SK-N-SH (cell line): ENCODE results near the gene ADGRG2. TPM values are rescaled to one million over a fixed set of nuclear protein-coding genes. Genes with fewer than 3 reads are reported as not detected.

Experiments used
- CTCF ChIA-PET: fragments of 300-600, 350-600 bp; formaldehyde crosslinking; extraction: SDS; loops from one replicate; lab custom pipeline; 2021; lab: Yijun Ruan, JAX
- POLR2A ChIA-PET: fragments of 350-600 bp; sonication (Branson Sonifier 250); formaldehyde crosslinking; extraction: SDS; loops from one replicate; lab custom pipeline; 2020; ENCODE audit warnings: antibody characterized with exemption, inconsistent platforms; lab: Yijun Ruan, JAX
- DNase-seq: peaks from one replicate; pipeline ENCODE4 v3.0.0; 2012
- H2AFZ ChIP-seq: fragments of 200-600 bp; sonication (generic); 2 replicates; pipeline ENCODE4 v1.8.1; 2016; ENCODE audit warnings: antibody characterized with exemption, mild to moderate bottlenecking, low read depth
- H3F3A ChIP-seq: fragments of 200-600 bp; sonication (generic); replicated peaks from 2 replicates; pipeline ENCODE3; 2016; ENCODE audit warnings: antibody characterized with exemption, mild to moderate bottlenecking; ENCODE audit not compliant: insufficient read depth
- H3K27ac ChIP-seq, 2 experiments: fragments of 200-500 bp in 1 of 2; fragments of 200-600 bp in 1 of 2; sonication (Bioruptor generic) in 1 of 2; sonication (generic), shearing (Covaris generic) in 1 of 2; 2 replicates each; pipeline versions ENCODE4 v1.5.1 to v1.6.1; 2014 to 2016; ENCODE audit warnings: low read depth in 2 of 2, inconsistent platforms in 1 of 2, low read length in 1 of 2, mild to moderate bottlenecking in 1 of 2, mixed read lengths in 1 of 2
- H3K27me3 ChIP-seq: fragments of 200-600 bp; sonication (generic), shearing (Covaris generic); 2 replicates; pipeline ENCODE4 v1.6.1; 2016; ENCODE audit warnings: mixed run types; ENCODE audit not compliant: insufficient read depth
- H3K36me3 ChIP-seq, 2 experiments: fragments of 200-500 bp in 1 of 2; fragments of 200-600 bp in 1 of 2; sonication (Bioruptor generic) in 1 of 2; sonication (generic) in 1 of 2; replicated peaks in 1 of 2; 2 replicates each; pipeline versions ENCODE3 to v1.5.1; 2014 to 2016; ENCODE audit warnings: low read length in 1 of 2, mild to moderate bottlenecking in 1 of 2; ENCODE audit not compliant: insufficient read depth in 2 of 2, control insufficient read depth in 1 of 2
- H3K4me1 ChIP-seq, 2 experiments: fragments of 200-500 bp in 1 of 2; fragments of 200-600 bp in 1 of 2; sonication (Bioruptor generic) in 1 of 2; sonication (generic), shearing (Covaris generic) in 1 of 2; 2 replicates each; pipeline versions ENCODE4 v1.5.1 to v1.6.1; 2014 to 2016; ENCODE audit warnings: low read depth in 1 of 2, low read length in 1 of 2, mixed run types in 1 of 2; ENCODE audit not compliant: insufficient read depth in 2 of 2, control insufficient read depth in 1 of 2
- H3K4me2 ChIP-seq: fragments of 200-600 bp; sonication (generic), shearing (Covaris generic); 2 replicates; pipeline ENCODE4 v1.6.1; 2017; ENCODE audit warnings: mixed run types
- H3K4me3 ChIP-seq, 2 experiments: fragments of 200-500 bp in 1 of 2; fragments of 200-600 bp in 1 of 2; sonication (Bioruptor generic) in 1 of 2; sonication (generic), shearing (Covaris generic) in 1 of 2; 2 replicates each; pipeline versions ENCODE4 v1.5.1 to v1.8.1; 2014 to 2016; ENCODE audit warnings: low read depth in 2 of 2, inconsistent platforms in 1 of 2, low read length in 1 of 2, mild to moderate bottlenecking in 1 of 2, mixed read lengths in 1 of 2, moderate library complexity in 1 of 2
- H3K79me2 ChIP-seq: fragments of 200-600 bp; sonication (generic); 2 replicates; pipeline ENCODE4 v1.8.1; 2017; ENCODE audit warnings: mild to moderate bottlenecking; ENCODE audit not compliant: insufficient read depth
- H3K9ac ChIP-seq: fragments of 200-600 bp; sonication (generic); 2 replicates; pipeline ENCODE4 v1.6.1; 2017; ENCODE audit warnings: mixed run types
- H3K9me2 ChIP-seq: fragments of 200-600 bp; sonication (generic); 2 replicates; pipeline ENCODE4 v1.6.1; 2017; ENCODE audit warnings: mixed run types
- H3K9me3 ChIP-seq: fragments of 200-600 bp; sonication (generic); 2 replicates; pipeline ENCODE4 v1.6.1; 2017; ENCODE audit warnings: mixed run types, mild to moderate bottlenecking, moderate library complexity
- H4K20me1 ChIP-seq: fragments of 200-600 bp; sonication (generic); 2 replicates; pipeline ENCODE4 v1.6.1; 2017; ENCODE audit warnings: mild to moderate bottlenecking, mixed run types; ENCODE audit not compliant: insufficient read depth
- CHD2 ChIP-seq: fragments of 150-350 bp; IDR thresholded peaks from 2 replicates; pipeline ENCODE4 v1.6.1; 2018; ENCODE audit warnings: low read length; ENCODE audit not compliant: partially characterized antibody
- ELF1 ChIP-seq: IDR thresholded peaks from 2 replicates; pipeline ENCODE4 v1.4.0; 2012
- FOSL2 ChIP-seq: IDR thresholded peaks from 2 replicates; pipeline ENCODE4 v1.4.0; 2012; ENCODE audit warnings: low read depth, mild to moderate bottlenecking, moderate library complexity, borderline replicate concordance
- GABPA ChIP-seq: IDR thresholded peaks from 2 replicates; pipeline ENCODE4 v1.4.0; 2012; ENCODE audit warnings: low read depth, mild to moderate bottlenecking
- MXI1 ChIP-seq: IDR thresholded peaks from 2 replicates; pipeline ENCODE4 v1.6.1; 2012; ENCODE audit warnings: mild to moderate bottlenecking, low read depth, low read length, improper control_type of control experiment
- NFIC ChIP-seq: IDR thresholded peaks from 2 replicates; pipeline ENCODE4 v1.4.0; 2012; ENCODE audit warnings: borderline replicate concordance
- POLR2AphosphoS5 ChIP-seq: IDR thresholded peaks from 2 replicates; pipeline ENCODE4 v1.6.1; 2012; ENCODE audit warnings: low read depth, low read length
- RAD21 ChIP-seq: IDR thresholded peaks from 2 replicates; pipeline ENCODE4 v1.6.1; 2012; ENCODE audit warnings: mild to moderate bottlenecking, low read length
- RCOR1 ChIP-seq: fragments of 150-350 bp; IDR thresholded peaks from 2 replicates; pipeline ENCODE4 v1.6.1; 2017; ENCODE audit warnings: antibody characterized with exemption, low read length
- RFX5 ChIP-seq: IDR thresholded peaks from 2 replicates; pipeline ENCODE4 v1.6.1; 2012; ENCODE audit warnings: mild to moderate bottlenecking, improper control_type of control experiment, low read length
- SIN3A ChIP-seq: IDR thresholded peaks from 2 replicates; pipeline ENCODE4 v1.6.1; 2012; ENCODE audit warnings: low read depth, mild to moderate bottlenecking, low read length, moderate library complexity, borderline replicate concordance
- SMC3 ChIP-seq: IDR thresholded peaks from 2 replicates; pipeline ENCODE4 v1.6.1; 2012; ENCODE audit warnings: low read depth, low read length, improper control_type of control experiment
- TAF1 ChIP-seq: IDR thresholded peaks from 2 replicates; pipeline ENCODE4 v1.6.1; 2012; ENCODE audit warnings: low read depth, mild to moderate bottlenecking, low read length, moderate library complexity, borderline replicate concordance
- TCF12 ChIP-seq: IDR thresholded peaks from 2 replicates; pipeline ENCODE4 v1.4.0; 2012
- TEAD4 ChIP-seq: IDR thresholded peaks from 2 replicates; pipeline ENCODE4 v1.4.0; 2012; ENCODE audit warnings: mild to moderate bottlenecking, borderline replicate concordance; ENCODE audit not compliant: insufficient read depth
- WGBS: methylation state at CpG from one replicate; pipeline ENCODE4 v1.1.6; 2017; ENCODE audit warnings: low lambda C conversion rate; 5-methylcytosine and 5-hydroxymethylcytosine counted together
- polyA plus RNA-seq, 3 experiments: library from polyadenylated mRNA; depleted of rRNA; stranded (reverse); fragments of >200 nt; gene quantifications; 2 replicates each; pipeline ENCODE4 v1.2.3, GENCODE V29; 2012
- TF ChIP-seq, protein P1 (sequence below): fragments of 200-600 bp; sonication (generic); IDR thresholded peaks from 2 replicates; pipeline ENCODE4 v1.6.1; 2017; ENCODE audit warnings: antibody characterized with exemption, mild to moderate bottlenecking, moderate library complexity
- TF ChIP-seq, protein P2 (sequence below): fragments of 150-350 bp; IDR thresholded peaks from 2 replicates; pipeline ENCODE4 v1.6.1; 2017; ENCODE audit warnings: antibody characterized with exemption, low read length, low read depth, borderline replicate concordance
- TF ChIP-seq, protein P3 (sequence below): fragments of 150-350 bp; IDR thresholded peaks from 2 replicates; pipeline ENCODE4 v1.6.1; 2016; ENCODE audit warnings: mild to moderate bottlenecking, low read depth, low read length
- TF ChIP-seq, protein P4 (sequence below): IDR thresholded peaks from 2 replicates; pipeline ENCODE4 v1.4.0; 2012; ENCODE audit warnings: low read depth, borderline replicate concordance

The ADGRG2 gene
- polyA plus RNA-seq, 1 of the 3 experiments (the other 2 are of a cell fraction), result 0.08 TPM

DNA sequence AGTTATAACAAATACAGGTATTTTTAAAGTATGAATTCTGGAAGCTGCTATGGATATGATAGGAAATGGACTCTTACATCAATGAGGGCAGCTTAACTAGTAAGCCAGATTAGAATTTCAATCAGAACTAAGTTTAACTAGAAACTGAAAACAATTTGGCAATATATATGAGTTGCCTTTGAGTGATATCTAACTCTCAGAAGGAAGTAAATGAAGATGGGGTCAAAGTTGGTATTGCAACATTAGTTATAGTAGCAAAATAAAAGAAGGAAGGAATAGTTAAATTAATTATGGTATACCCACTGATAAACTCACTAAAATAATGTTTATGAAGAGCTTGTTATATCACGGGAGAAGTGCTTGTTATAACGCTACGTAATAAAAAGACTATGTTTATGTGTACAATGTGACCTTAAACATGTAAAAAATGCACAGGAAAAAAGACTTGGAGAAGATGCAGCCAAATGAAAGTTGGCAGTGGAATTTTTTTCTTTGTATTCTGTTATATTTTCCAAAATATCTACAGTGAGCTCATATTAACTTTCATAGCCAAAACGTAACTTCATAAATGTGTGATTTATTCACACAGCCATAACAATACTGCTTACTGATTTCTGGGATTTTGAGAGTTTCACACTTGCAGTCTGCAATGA, 172.9 kb downstream of the ADGRG2 start:
- no peak overlapping the region for H3K4me2 ChIP-seq
- peaks cover 0 to 5% of the 10 kb centered on the region in 2 experiments; a peak in 1 of 4 replicates for H3K4me1 ChIP-seq
- POLR2A ChIA-PET, result no interaction called here
- CTCF ChIA-PET, result interaction anchor here (0.9 kb wide), 1 partner anchor 17 kb away, joined by 3 read pairs; no protein-coding TSS in a partner anchor
- H3F3A ChIP-seq, result no peaks in the 10 kb centered on the region
- WGBS, result 58% methylated on average over 4 of the region's 4 CpGs
- DNase-seq, result no peak
- H3K4me3 ChIP-seq, result no peak overlapping the region
- H3K27ac ChIP-seq, result no peak overlapping the region
- H3K36me3 ChIP-seq, result no peaks in the 10 kb centered on the region
- H2AFZ ChIP-seq, result no peak overlapping the region
- H3K9me3 ChIP-seq, result no peaks in the 10 kb centered on the region
- H3K9ac ChIP-seq, result no peak overlapping the region
- no peaks in the 10 kb centered on the region; the same call in 1 of the 2 replicates for H3K27me3 ChIP-seq
- no peaks in the 10 kb centered on the region for H3K79me2 ChIP-seq
- H4K20me1 ChIP-seq, result no peaks in the 10 kb centered on the region
- no peaks in the 10 kb centered on the region for H3K9me2 ChIP-seq
- TF ChIP-seq TEAD4 (no peak), GABPA (no peak), SIN3A (no peak), TAF1 (no peak), POLR2AphosphoS5 (no peak), RFX5 (no peak), CHD2 (no peak), MXI1 (no peak)
- TF ChIP-seq, protein P1, sequence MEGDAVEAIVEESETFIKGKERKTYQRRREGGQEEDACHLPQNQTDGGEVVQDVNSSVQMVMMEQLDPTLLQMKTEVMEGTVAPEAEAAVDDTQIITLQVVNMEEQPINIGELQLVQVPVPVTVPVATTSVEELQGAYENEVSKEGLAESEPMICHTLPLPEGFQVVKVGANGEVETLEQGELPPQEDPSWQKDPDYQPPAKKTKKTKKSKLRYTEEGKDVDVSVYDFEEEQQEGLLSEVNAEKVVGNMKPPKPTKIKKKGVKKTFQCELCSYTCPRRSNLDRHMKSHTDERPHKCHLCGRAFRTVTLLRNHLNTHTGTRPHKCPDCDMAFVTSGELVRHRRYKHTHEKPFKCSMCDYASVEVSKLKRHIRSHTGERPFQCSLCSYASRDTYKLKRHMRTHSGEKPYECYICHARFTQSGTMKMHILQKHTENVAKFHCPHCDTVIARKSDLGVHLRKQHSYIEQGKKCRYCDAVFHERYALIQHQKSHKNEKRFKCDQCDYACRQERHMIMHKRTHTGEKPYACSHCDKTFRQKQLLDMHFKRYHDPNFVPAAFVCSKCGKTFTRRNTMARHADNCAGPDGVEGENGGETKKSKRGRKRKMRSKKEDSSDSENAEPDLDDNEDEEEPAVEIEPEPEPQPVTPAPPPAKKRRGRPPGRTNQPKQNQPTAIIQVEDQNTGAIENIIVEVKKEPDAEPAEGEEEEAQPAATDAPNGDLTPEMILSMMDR, result no peak
- TF ChIP-seq, protein P2, sequence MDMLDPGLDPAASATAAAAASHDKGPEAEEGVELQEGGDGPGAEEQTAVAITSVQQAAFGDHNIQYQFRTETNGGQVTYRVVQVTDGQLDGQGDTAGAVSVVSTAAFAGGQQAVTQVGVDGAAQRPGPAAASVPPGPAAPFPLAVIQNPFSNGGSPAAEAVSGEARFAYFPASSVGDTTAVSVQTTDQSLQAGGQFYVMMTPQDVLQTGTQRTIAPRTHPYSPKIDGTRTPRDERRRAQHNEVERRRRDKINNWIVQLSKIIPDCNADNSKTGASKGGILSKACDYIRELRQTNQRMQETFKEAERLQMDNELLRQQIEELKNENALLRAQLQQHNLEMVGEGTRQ, result no peak
- TF ChIP-seq, protein P3, sequence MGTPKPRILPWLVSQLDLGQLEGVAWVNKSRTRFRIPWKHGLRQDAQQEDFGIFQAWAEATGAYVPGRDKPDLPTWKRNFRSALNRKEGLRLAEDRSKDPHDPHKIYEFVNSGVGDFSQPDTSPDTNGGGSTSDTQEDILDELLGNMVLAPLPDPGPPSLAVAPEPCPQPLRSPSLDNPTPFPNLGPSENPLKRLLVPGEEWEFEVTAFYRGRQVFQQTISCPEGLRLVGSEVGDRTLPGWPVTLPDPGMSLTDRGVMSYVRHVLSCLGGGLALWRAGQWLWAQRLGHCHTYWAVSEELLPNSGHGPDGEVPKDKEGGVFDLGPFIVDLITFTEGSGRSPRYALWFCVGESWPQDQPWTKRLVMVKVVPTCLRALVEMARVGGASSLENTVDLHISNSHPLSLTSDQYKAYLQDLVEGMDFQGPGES, result no peak

DNA sequence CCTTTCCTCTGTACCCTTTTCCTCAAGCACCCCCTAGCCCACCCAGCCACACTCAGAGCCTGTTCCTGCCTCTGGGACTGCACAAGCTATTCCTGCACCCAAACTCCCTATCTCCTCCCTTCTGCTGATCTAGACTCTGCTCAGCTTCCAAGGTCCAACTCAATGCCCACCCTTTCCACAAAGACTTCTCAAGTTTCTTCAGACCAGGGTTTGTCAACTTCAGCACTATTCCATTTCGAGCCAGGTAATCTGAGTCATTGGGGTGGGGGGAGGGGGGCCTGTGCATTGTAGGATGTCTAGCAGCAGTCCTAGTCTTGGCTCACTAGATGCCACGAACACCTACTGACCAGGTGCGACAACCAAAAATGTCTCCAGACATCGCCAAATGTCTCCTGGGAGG, 175.7 kb downstream of the ADGRG2 start:
- Histone ChIP-seq H3K36me3 (peaks cover 5 to 6% of the 10 kb centered on the region in 2 experiments), H2AFZ (no peak overlapping the region), H3K9me3 (no peaks in the 10 kb centered on the region), H3K9me2 (no peaks in the 10 kb centered on the region), H3K4me1 (no peaks in the 10 kb centered on the region), H3K79me2 (no peaks in the 10 kb centered on the region), H3K27ac (no peak overlapping the region), H3K27me3 (no peaks in the 10 kb centered on the region; the same call in 1 of the 2 replicates), H3K4me2 (no peak overlapping the region), H3K9ac (no peak overlapping the region), H3K4me3 (no peak overlapping the region), H3F3A (no peaks in the 10 kb centered on the region), H4K20me1 (no peaks in the 10 kb centered on the region)
- POLR2A ChIA-PET, result no interaction called here
- CTCF ChIA-PET, result no interaction called here
- WGBS, result 31% methylated on average over 2 of the region's 4 CpGs
- DNase-seq, result no peak
- TF ChIP-seq RCOR1 (no peak), MXI1 (no peak), SMC3 (no peak), POLR2AphosphoS5 (no peak), CHD2 (no peak), SIN3A (no peak), RAD21 (no peak), RFX5 (no peak), NFIC (no peak), ELF1 (no peak), FOSL2 (no peak), TCF12 (no peak)
- TF ChIP-seq, protein P2, result no peak
- TF ChIP-seq, protein P4, sequence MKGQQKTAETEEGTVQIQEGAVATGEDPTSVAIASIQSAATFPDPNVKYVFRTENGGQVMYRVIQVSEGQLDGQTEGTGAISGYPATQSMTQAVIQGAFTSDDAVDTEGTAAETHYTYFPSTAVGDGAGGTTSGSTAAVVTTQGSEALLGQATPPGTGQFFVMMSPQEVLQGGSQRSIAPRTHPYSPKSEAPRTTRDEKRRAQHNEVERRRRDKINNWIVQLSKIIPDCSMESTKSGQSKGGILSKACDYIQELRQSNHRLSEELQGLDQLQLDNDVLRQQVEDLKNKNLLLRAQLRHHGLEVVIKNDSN, result no peak
